Adrenal gland (tissue), 12 donors: ENCODE measurements around the gene ADCY2. TPM values are rescaled to one million over a fixed set of nuclear protein-coding genes. Genes with fewer than 3 reads are reported as not detected.

Experiments used
- DNase-seq, 7 donors: peaks; one replicate each; pipeline ENCODE4 v3.0.0-alpha.2; 2019 to 2020
- H3K27ac ChIP-seq, 5 donors: fragments of 200-600 bp; sonication (generic) in 4 of 5; 1 replicate in 3 of 5; 2 replicates in 2 of 5; pipeline versions ENCODE4 v1.5.1 to v1.8.0; 2016 to 2020; ENCODE audit warnings: mild to moderate bottlenecking in 1 of 5
- H3K27me3 ChIP-seq: fragments of 200-600 bp; 2 replicates; pipeline ENCODE4 v1.8.0; 2021
- H3K36me3 ChIP-seq, 2 donors: fragments of 200-600 bp; replicated peaks in 1 of 2; 1 replicate in 1 of 2; 2 replicates in 1 of 2; pipeline versions ENCODE4 v1.5.1 to v1.8.0; 2018 to 2022
- H3K4me1 ChIP-seq, 2 donors: fragments of 200-600 bp; replicated peaks in 1 of 2; 1 replicate in 1 of 2; 2 replicates in 1 of 2; pipeline versions ENCODE4 v1.5.1 to v1.8.0; 2018 to 2021
- H3K4me3 ChIP-seq, 4 donors: fragments of 200-600 bp; sonication (generic) in 3 of 4; one replicate each; pipeline ENCODE4 v1.5.1; 2016 to 2018
- H3K9me3 ChIP-seq, 3 donors: fragments of 200-600 bp; sonication (generic) in 1 of 3; replicated peaks in 1 of 3; 1 replicate in 2 of 3; 2 replicates in 1 of 3; pipeline versions ENCODE4 v1.5.1 to v1.8.0; 2016 to 2021
- POLR2A ChIP-seq, 2 donors: fragments of 450-650 bp; IDR thresholded peaks; one replicate each; pipeline ENCODE4 v1.6.1; 2017; ENCODE audit warnings: antibody characterized with exemption in 2 of 2, mild to moderate bottlenecking in 2 of 2, moderate library complexity in 1 of 2
- WGBS, 4 donors: extraction: QIAGEN DNeasy Blood & Tissue Kit in 2 of 4; methylation state at CpG; one replicate each; pipeline versions ENCODE4 v1.1.5 to v1.1.7; 2013 to 2017; 5-methylcytosine and 5-hydroxymethylcytosine counted together
- intact Hi-C, 2 donors: fragments of 100-400 bp; cut with DNase I; formaldehyde crosslinking; loops; one replicate each; pipeline versions ENCODE4 v1.14.1 to v1.15.0; 2022 to 2023
- polyA plus RNA-seq, 3 donors: library from polyadenylated mRNA; stranded (reverse); fragments of 200-250 nt in 2 of 3; fragments of 350-450 nt in 1 of 3; fragmentation: Illumina TruSeq in 1 of 3; extraction: RNeasy Lipid Tissue Mini Kit (QIAGEN cat#74804) in 1 of 3; gene quantifications; one replicate each; pipeline ENCODE4 v1.2.3, GENCODE V29; 2013 to 2014
- total RNA-seq, 9 donors: library from RNA; depleted of rRNA in 4 of 9; stranded (reverse); fragments of >200 nt in 4 of 9; fragments of 120-200 nt in 1 of 9; fragmentation: NEBNext Ultra II Directional in 1 of 9; extraction: Animal tissue kit (Norgen Biotek cat#: 25700) in 1 of 9; gene quantifications; one replicate each; pipeline versions ENCODE4 v1.1.0 to v1.2.4, GENCODE V29; 2013 to 2023
- TF ChIP-seq, protein P1 (sequence below), 6 experiments: fragments of 450-650 bp in 4 of 6; fragments of 200-600 bp in 2 of 6; sonication (generic) in 1 of 6; IDR thresholded peaks; 1 replicate in 5 of 6; 2 replicates in 1 of 6; pipeline versions ENCODE4 v1.5.1 to v1.8.0; 2016 to 2021; ENCODE audit warnings: antibody characterized with exemption in 6 of 6, mild to moderate bottlenecking in 2 of 6, moderate library complexity in 1 of 6
- donor health status: healthy with polysubstance abuse.
- donor health status: Bipolar disorder and iron deficiency.
- donor health status: DM: yes; HTN: yes; CAD: no.
- donor health status: DM: no; HTN: no; CAD: no.
- donor health status: DM: no; HTN: no; CAD: no.
- donor health status: DM: yes; HTN: yes; CAD: no.

ADCY2 gene
- total and polyA plus RNA-seq, 12 donors, result 0.85 to 6.6 (median 2.3) TPM

DNA sequence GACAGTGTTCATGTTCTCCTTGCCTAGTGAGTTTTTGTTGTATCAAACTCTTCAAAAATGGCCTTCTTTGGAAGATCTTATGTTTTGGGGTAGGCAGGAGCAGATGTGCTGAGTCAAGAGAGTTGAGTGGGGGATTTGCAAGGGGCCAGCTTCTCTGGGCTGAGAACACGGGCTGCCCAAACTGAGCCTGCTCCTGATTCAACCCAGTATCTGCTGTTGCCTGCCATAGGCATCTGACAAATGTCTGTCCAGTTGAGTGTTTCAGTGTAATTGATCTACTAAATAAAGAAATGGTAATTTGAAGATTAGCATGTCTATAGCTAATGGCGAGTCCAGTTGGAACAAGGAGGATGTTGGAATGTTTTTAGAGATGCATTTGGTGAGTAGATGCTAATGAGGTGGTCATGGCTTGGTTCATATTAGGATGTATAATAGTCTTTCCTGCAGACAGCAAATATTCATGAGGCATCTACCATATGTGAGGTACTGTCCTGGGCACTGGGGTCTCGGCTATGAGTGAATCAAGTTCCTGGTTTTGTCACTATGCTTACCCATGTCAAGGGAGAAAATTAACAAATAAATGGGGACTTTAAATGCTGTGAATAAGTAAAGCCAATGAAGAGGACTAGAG lies 119.5 kb downstream of the ADCY2 start:
- Histone ChIP-seq H3K36me3 (no peaks in the 10 kb centered on the region), H3K4me3 (no peak overlapping the region), H3K27ac (no peak overlapping the region), H3K4me1 (no peaks in the 10 kb centered on the region), H3K27me3 (no peaks in the 10 kb centered on the region), H3K9me3 (no peaks in the 10 kb centered on the region)
- 64 to 84% (median 81%) methylated on average over 3 of the region's 3 CpGs for WGBS, 4 donors
- intact Hi-C loops, result no loop called here
- no peak for TF ChIP-seq POLR2A (IDR thresholded peaks at IDR 0.05)
- TF ChIP-seq, protein P1, sequence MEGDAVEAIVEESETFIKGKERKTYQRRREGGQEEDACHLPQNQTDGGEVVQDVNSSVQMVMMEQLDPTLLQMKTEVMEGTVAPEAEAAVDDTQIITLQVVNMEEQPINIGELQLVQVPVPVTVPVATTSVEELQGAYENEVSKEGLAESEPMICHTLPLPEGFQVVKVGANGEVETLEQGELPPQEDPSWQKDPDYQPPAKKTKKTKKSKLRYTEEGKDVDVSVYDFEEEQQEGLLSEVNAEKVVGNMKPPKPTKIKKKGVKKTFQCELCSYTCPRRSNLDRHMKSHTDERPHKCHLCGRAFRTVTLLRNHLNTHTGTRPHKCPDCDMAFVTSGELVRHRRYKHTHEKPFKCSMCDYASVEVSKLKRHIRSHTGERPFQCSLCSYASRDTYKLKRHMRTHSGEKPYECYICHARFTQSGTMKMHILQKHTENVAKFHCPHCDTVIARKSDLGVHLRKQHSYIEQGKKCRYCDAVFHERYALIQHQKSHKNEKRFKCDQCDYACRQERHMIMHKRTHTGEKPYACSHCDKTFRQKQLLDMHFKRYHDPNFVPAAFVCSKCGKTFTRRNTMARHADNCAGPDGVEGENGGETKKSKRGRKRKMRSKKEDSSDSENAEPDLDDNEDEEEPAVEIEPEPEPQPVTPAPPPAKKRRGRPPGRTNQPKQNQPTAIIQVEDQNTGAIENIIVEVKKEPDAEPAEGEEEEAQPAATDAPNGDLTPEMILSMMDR (IDR thresholded peaks at IDR 0.05), result no peak
- DNase-seq, result no peak

DNA sequence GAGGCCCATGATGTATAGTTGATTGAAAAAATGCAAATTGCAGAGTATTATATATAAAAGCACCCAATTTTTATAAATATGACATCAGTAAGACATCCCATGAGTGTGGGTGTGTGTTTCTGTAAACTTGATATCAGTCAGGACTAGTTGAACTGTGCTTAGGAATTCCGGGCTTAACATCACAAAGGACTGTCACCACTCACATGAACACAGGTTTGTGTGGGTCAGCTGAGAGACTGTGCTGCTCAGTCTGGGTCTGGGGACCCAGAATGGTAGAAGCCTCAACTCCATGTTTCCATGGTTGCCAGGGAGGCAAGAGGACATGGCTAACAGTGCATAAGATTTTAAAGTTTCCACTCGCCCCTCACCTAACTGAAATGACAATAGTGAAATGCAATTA lies 120.3 kb downstream of the ADCY2 start:
- no peak for TF ChIP-seq POLR2A (IDR thresholded peaks at IDR 0.05)
- TF ChIP-seq, protein P1 (IDR thresholded peaks at IDR 0.05), result no peak
- intact Hi-C loops, result no loop called here
- H3K4me1 ChIP-seq, result no peaks in the 10 kb centered on the region
- no peaks in the 10 kb centered on the region for H3K27me3 ChIP-seq
- H3K27ac ChIP-seq, result no peak overlapping the region
- DNase-seq, result no peak
- 68 to 84% (median 77%) methylated on average over 2 of the region's 2 CpGs for WGBS, 4 donors
- no peaks in the 10 kb centered on the region for H3K9me3 ChIP-seq
- H3K36me3 ChIP-seq, result no peaks in the 10 kb centered on the region
- no peak overlapping the region for H3K4me3 ChIP-seq

DNA sequence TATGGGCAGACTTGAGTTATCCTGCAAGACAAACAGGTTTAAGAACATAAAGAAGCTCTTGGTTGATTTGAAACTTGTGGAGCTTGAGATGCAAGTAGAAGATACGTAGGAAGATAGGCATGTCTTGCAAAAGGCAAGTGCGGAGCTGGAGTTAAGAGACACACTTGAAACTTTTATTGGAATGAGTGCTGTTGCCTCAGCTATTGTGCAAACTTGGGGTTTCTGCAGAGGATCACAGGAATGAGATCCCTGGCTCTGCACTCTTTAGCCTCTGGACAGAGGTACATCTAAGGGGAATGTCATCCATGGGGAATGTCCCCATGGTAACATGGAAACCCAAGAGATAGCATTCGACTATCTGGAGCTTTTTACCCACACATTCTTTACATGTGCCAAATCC lies 121.1 kb downstream of the ADCY2 start:
- TF ChIP-seq POLR2A (IDR thresholded peaks at IDR 0.05), result no peak
- TF ChIP-seq, protein P1 (IDR thresholded peaks at IDR 0.05), result no peak
- no peaks in the 10 kb centered on the region for H3K27me3 ChIP-seq
- H3K4me3 ChIP-seq, result no peak overlapping the region
- DNase-seq, result no peak
- no peaks in the 10 kb centered on the region for H3K4me1 ChIP-seq
- no peak overlapping the region for H3K27ac ChIP-seq
- WGBS, 4 donors, result 71 to 82% (median 77%) methylated on average over 3 of the region's 3 CpGs
- H3K9me3 ChIP-seq, result no peaks in the 10 kb centered on the region
- intact Hi-C loops, result no loop called here
- no peaks in the 10 kb centered on the region for H3K36me3 ChIP-seq

DNA sequence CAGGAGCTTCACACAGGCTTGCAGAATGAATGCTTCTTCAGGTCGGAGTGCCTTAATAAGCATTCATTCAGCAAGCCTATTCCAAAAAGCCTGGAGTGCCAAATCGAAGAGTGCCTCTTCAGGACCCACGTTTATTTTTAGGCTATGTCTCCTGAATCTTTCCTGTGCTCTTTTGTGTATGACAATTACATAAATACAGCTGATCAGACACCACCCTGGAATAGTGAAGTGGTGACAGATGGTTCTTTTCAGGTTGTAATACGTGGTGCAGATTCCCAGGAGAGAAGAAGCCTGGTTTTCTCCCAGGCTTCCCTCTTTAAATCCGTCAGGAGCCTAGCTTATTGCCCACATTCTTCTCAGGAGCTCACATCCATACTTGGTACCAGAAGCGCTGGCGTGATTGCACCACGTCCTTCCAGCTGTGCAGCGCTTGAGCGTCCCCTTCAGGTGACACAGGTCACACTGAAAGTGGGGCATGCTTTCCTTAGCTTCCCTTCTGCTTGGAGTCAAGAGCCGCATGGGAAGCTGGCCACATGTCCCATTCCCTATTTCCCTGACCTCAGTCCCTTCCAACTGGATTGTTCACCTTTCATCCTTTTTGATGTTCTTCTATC lies 123.1 kb downstream of the ADCY2 start:
- no peaks in the 10 kb centered on the region for H3K4me1 ChIP-seq

More for the DNA sequence above, 123.1 kb downstream of the ADCY2 start:
- no peak overlapping the region for H3K27ac ChIP-seq
- DNase-seq, result no peak
- H3K4me3 ChIP-seq, result no peak overlapping the region
- H3K36me3 ChIP-seq, result no peaks in the 10 kb centered on the region
- TF ChIP-seq, protein P1 (IDR thresholded peaks at IDR 0.05), result no peak
- no peak for TF ChIP-seq POLR2A (IDR thresholded peaks at IDR 0.05)
- no peaks in the 10 kb centered on the region for H3K27me3 ChIP-seq
- intact Hi-C loops, result no loop called here
- H3K9me3 ChIP-seq, result no peaks in the 10 kb centered on the region
- 60 to 73% (median 69%) methylated on average over 11 of the region's 11 CpGs for WGBS, 4 donors
